Measurements from ENCODE around the gene KIF20B.

GRCh38 chr10:89697946-89698345 is 3.4 kb upstream of the KIF20B start:
- TF ChIP-seq CTCF (IDR thresholded peaks at IDR 0.05) (no peak), POLR2AphosphoS5 (IDR thresholded peaks at IDR 0.05; ENCODE audit: insufficient read depth in 1 of 2, low read depth in 1 of 2) (no peak), POLR2A (IDR thresholded peaks at IDR 0.05) (no peak)
